Superior temporal gyrus (tissue), 1 donor: ENCODE results near the gene CUX1.
"Not testable (repeated sequence)": the region's sequence is repeated elsewhere in the genome, so short reads cannot be mapped to it uniquely, and the experiment has no call there.

Experiments used
- DNase-seq: peaks from one replicate; pipeline ENCODE4 v3.0.0-alpha.2; 2016; ENCODE audit errors: extremely low spot score

Gene CUX1

GRCh38 chr7:101817471-101818286 is at the start of gene CUX1:
TSS of gene CUX1 (plus strand) at chr7:101817626. CDS start at chr7:101817640, 14 bp downstream.
- no peak for DNase-seq

- DNase-seq, result no peak
These were observed 49.1 kb upstream of the CUX1 start for GRCh38 chr7:101768280-101768679.

- no peak for DNase-seq
These were observed 47.0 kb upstream of the CUX1 start for GRCh38 chr7:101770466-101770865.

GRCh38 chr7:101772508-101773211 is 44.8 kb upstream of the CUX1 start:
- DNase-seq, result no peak

- no peak for DNase-seq
These were observed 42.2 kb upstream of the CUX1 start for GRCh38 chr7:101775181-101775580.

- DNase-seq, result peak; percentile 21
These were observed 39.3 kb upstream of the CUX1 start for GRCh38 chr7:101778026-101778580.

GRCh38 chr7:101779267-101779666 is 38.2 kb upstream of the CUX1 start:
- no peak for DNase-seq

GRCh38 chr7:101780281-101780680 is 37.1 kb upstream of the CUX1 start:
- no peak for DNase-seq

GRCh38 chr7:101781439-101781838 is 36.0 kb upstream of the CUX1 start:
- no peak for DNase-seq

- no peak for DNase-seq
These were observed 35.0 kb upstream of the CUX1 start for GRCh38 chr7:101782476-101782875.

GRCh38 chr7:101782896-101783295 is 34.5 kb upstream of the CUX1 start:
- no peak for DNase-seq

- DNase-seq, result no peak
These were observed 33.8 kb upstream of the CUX1 start for GRCh38 chr7:101783381-101784181.

- peak; percentile 56 for DNase-seq
These were observed 32.9 kb upstream of the CUX1 start for GRCh38 chr7:101784292-101785127.

GRCh38 chr7:101787864-101788263 is 29.6 kb upstream of the CUX1 start:
- DNase-seq, result no peak

- no peak for DNase-seq
These were observed 28.9 kb upstream of the CUX1 start for GRCh38 chr7:101788517-101788916.

- no peak for DNase-seq
These were observed 26.7 kb upstream of the CUX1 start for GRCh38 chr7:101790566-101791293.

GRCh38 chr7:101792051-101792681 is 25.3 kb upstream of the CUX1 start:
- DNase-seq, result no peak

GRCh38 chr7:101792682-101793071 is 24.7 kb upstream of the CUX1 start:
- DNase-seq, result not testable (repeated sequence)

- DNase-seq, result no peak
These were observed 22.0 kb upstream of the CUX1 start for GRCh38 chr7:101795461-101795860.

- DNase-seq, result not testable (repeated sequence)
These were observed 19.3 kb upstream of the CUX1 start for GRCh38 chr7:101798173-101798572.
